Hematopoietic multipotent progenitor cell treated with erythropoietin and hydrocortisone succinate and interleukin-3 and kit ligand, for 6 days (in vitro differentiated cells): ENCODE data around the gene CPN2.

Experiments
- DNase-seq: peaks from one replicate; pipeline ENCODE4 v3.0.0-alpha.2; 2015

Gene CPN2

DNA sequence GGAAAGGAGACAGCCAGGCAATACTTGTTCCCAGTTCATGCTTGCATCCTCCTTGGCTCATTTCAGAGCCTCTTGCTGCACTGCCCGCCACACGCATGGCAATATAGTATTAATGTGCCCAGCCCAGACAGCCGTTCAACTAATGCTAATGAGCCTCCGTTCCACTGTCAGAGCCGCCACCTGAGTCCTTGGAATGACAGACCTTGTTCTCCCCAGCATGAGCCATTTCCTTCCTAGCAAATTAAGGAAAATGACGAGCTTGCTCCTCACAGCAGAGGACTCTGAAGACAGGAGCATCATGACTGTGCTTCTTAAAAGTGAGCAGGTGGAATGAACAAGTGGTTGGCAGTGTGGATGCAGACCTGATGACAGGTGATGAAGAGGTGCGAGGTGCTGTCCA, 29.2 kb upstream of the CPN2 start:
- no peak for DNase-seq

DNA sequence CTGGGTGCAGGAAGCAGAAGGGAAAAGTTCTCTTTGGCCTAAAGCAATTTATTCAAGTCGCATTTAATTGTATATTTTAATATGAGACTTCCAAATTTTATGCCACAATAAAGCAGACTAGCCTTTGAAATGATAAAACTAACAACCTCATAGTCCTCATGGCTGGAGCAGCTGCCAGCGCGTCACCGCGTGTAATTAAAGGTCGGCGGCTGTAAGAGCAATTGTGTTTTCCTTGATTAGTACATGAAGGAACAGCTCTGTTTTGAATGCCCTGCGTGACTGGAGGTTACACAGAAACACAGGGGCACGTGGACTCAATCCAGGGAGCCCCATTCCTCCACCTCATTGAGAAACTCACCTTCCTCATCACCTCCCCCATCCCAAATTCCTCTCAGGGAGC, 28.5 kb upstream of the CPN2 start:
- no peak for DNase-seq

DNA sequence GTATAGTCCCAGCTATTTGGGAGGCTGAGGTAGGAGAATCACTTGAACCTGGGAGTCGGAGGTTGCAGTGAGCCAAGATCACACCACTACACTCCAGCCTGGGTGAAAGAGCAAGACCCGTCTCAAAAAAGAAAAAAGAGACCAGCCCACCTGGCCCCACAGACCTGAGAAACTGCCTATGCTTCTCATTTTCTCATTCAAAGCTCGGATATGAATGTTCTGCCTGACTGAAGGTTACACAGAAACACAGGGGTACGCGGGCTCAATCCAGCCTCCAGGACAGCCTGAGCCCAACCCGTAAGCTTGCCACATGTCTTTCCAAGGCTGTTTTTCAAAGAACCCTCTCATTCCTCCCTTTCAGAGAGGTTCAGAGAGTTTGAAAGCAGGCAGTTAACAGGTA, 28.1 kb upstream of the CPN2 start:
- no peak for DNase-seq

DNA sequence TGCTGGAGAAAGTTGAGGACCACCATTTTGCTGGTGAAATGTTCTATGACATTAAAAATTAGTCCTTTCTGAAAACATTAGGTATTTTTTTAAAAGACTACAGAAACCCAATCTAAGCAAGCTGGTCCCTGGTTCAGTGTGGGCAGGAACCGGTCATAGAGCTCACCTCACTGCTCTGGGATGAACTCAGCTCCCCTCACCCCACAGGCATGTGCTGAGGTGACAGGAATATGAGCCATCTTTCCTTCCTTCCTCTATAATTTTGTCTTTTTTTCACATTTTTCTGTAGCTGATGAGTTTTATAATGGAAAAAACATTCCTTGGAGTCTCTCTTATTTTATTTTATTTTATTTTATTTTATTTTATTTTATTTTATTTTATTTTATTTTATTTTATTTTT, 26.6 kb upstream of the CPN2 start:
- DNase-seq: no peak

DNA sequence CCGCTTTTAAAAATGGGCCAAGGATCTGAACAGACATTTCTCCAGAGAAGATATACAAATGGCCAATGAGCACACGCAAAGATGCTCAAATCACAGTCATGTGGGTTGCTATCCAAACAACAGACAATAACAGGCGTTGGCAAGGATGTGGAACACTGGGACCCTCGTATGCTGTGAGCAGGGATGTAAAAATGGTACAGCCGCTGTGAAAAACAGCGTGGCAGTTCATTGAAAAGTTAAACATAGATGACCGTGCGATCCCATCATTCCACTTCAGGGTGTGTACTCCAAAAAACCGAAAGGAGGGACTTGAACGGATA, 25.1 kb upstream of the CPN2 start:
- no peak for DNase-seq

DNA sequence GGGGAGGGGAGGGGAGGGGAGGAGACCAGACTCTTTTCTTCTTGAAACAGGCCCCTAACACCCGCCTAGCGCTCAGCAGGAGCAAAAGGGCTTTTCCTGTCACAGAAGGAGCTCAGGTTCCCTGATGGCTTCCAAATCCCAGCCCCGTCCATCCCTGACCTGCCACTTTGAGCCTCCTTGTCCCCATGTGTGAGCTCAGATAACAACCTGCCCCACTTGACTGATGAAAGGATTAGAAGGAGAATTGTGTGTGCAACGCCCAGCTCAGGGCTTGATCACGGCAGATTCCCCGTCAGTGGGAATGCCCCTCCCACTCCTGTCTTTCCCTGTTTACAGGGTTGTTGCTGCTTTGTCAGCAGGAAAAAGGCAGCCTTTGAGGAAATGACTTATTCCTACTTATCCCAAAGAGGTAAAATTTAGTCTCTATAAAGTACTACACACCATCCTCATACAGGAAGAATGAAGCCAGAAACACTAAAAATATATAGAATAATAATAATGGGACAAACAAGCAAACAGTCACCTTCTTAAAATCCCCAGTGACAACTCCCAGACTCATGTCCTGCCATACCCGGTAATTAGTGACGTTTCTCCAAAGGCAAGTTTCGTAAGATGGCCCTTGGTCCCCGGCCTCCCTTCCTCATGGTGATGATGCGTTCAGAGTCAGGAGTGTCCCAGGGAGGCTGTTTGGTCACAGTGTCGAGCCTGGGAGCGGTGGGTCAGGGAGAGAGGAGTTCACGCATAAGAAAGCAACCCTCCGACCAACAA, 24.5 kb upstream of the CPN2 start:
- DNase-seq: no peak

DNA sequence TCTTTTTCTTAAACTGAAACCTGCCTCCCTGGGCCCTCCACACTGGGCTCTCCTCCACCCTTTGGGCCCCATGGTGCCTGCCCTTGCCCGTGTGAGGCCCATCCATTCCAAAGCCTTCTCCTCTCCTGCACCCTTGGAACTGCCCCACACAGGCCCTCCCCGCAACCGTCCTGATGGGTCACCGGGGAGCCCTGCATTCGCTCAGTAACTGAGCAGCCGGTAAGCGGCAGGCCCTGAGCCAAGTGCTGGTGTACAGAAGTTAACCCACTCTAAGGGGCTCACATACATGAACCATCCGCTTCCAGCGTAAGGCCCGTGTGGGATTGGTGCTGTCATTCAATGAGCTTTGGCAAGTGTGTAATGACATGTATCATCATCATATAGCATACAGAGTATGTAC, 23.8 kb upstream of the CPN2 start:
- DNase-seq: no peak

DNA sequence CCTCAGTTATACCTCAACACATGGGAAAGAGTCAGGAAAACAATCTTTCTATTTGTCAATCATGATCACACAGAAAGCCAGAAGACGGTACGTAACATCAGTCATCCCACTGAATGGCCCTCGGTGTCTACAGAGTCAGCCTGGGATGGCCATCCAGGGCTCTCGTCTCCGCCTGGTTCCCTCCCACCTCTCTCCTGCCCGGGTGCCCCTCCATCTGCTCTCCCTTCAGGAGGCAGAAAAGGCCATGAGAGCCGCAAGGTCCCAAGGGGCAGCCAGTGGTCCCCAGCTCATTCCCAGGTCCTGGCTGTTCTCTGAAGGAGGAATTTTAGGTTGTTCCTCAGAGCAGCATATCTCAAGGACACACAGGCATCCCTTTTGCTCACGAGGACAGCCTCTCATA, 22.8 kb upstream of the CPN2 start:
- DNase-seq: no peak

DNA sequence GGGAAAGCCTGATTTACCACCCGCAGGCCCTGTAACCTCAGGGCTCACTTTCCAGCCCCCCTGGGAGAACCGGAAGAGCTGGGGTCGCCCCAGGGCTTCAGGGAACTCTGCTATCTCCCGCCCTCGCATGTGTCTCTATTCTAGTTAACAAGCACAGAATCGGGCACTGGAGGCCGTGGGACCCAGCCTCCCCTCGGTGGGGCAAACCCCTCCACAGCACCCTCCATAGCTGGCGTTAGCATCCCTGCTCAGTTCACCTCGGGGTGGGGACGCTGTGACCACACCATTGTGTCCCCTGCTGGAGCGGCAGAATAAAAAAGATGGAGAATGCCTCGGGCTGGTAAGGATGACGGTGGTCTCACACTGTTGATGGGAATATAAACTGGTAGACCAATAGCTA, 21.9 kb upstream of the CPN2 start:
- no peak for DNase-seq

DNA sequence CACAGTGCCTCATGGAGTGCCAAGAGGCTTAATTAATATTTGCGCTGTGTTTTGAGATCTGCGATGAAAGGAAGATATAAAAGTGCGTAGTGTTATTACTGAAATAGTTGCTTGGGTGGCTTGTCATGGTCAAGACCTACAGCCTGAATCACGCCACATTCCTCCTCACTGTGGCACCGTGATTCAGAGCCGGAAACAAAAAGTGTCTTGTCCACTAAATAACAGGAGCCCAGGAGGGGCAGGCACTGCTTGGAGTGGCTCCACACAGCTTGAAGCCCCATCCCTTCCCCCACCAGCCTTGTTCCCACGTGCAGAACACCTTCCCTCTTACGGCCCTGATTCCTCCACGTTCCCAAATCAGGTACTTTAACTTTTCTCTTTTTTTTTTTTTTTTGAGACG, 19.6 kb upstream of the CPN2 start:
- DNase-seq: no peak

DNA sequence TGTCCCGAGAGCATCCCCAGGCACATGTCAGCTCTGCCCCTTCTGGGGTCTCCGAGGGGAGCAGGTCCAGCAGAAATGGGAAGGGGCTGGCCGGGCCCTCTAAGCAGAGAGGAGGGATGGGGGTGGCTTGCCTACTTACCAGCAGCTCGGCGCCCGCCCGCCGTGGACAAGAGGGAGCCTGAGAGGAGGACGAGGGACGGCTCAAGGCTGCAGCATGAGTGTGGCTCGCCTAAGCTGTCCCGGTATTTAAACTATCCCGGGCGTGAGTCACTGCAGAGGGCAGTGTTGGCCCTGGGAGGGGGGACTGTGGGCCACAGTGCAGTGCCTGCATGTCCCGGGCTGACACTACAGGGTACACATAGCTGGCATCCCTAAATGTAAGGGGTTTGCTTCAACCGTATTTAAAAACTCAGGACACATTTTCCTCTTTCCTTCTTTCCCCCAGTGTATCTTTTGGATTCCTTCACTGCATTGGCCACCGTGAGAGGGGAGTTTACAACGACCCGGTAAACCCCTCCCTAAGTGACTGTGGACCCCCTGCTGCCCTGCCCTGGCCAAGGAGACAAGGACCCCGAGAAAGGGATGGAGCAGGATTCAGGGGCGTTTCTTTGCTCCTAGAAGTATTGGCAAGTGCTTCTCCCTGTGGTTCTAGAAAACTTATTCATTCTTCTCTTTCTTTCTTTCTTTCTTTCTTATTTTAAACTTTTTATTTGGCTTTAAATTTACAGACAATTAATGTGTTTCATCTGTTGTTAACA, 18.6 kb upstream of the CPN2 start, which contains the start of gene LRRC15:
Gene LRRC15, minus strand, starts transcription at position 222 of the 758 bp plus-strand sequence. CDS start 8,700 bp downstream, outside the sequence.
- no peak for DNase-seq

DNA sequence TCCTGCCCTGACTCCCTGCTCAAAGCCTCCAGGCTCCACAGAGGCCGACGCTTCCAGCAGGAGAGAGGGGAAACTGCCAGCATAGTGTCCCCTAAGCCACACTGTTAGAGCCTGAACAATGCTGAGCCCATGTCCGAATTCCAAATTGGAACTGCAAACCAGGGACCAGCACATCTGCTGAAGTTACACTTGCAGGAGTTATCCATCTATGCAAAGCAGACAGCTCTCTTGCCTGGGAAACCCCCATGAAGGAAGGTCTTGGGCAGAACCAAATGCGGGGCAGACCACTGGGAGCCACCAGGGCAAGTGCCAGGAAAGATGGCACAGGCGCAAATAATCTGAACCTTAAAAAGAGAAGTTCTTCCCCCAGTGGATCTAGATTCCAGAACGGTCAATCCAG, 17.8 kb upstream of the CPN2 start:
- no peak for DNase-seq

DNA sequence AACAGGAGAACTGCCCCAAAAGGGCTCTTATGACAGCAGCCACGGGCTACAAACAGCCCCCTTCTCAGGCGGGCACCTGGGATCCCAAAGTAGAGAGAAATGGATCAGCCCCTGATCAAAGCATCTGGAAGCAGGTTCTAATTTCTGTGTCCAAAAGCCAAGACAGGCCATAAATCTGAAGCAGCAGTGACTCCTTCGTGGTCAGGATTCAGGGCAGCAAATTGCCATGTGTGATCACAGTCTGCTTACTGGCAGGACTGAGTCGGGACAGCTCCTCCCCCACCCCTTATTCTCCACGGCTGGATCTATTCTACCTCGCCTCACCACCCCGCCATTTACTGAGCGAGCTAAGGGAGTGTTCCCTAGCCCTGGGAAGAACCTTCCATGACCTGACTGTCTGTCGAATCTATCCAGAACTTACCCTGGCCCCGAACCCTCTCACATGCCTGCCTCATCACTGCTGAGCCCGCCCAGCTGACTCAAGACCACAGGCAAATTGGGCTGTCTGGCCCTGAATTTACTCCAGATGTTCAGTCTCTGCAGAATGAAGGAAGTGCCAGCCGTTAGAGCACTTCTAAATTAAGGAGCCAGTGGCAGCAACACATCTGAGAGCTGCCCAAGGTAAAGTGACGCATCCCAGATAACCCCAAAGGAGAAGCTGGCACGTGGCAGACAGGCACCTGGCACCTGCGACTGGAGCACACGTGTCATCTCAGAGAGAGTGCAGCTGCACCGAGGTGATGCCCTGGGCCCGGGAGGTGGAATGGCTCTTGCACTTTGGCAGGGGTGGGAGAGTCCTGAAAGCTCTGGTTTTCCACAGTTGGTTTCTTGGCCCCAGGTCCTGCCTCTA, 17.1 kb upstream of the CPN2 start:
- no peak for DNase-seq

DNA sequence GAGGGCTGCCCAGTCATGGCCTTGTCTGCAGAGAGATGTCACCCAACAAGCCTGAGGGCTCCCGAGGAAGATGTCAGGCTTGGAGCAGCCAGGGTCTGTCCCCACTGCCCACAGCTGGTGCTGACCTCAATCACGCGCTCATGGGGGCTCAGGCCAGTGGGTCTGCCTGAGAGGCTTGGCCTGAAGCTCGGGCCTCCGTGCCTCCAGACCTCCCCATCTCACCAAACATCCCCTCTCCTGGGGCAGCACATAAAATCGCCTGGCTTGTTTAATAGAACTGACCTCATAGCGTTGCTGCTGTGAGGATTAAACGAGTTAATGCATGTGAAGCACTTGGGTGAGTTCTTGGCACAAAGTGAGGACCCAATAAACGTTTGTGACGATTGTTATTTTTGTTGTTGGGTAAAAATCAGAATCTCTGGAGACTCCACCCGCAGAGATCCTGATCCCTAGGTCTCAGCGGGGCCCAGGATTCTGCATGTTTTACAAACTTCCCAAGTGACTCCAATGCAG, 14.9 kb upstream of the CPN2 start:
- no peak for DNase-seq

DNA sequence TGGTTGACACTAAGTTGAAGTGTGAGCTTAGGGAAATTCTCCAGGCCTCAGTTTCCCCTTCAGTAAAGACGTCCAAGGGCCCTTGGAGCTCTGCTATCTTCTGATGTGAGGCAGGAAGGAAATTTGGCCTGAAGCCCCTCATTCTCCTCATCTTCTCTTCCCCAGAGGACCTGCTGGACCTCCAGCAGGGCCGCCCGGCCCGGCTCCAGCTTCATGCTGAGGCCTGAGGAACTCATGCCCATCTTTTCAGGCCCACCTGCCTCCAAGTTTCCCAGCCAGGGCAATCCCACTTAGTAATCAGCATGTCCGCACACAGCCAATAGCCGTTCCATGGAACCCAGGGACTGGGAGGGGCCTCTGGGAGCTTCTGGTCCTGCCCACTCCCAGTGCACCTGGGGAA, 14.4 kb upstream of the CPN2 start:
- DNase-seq: no peak

DNA sequence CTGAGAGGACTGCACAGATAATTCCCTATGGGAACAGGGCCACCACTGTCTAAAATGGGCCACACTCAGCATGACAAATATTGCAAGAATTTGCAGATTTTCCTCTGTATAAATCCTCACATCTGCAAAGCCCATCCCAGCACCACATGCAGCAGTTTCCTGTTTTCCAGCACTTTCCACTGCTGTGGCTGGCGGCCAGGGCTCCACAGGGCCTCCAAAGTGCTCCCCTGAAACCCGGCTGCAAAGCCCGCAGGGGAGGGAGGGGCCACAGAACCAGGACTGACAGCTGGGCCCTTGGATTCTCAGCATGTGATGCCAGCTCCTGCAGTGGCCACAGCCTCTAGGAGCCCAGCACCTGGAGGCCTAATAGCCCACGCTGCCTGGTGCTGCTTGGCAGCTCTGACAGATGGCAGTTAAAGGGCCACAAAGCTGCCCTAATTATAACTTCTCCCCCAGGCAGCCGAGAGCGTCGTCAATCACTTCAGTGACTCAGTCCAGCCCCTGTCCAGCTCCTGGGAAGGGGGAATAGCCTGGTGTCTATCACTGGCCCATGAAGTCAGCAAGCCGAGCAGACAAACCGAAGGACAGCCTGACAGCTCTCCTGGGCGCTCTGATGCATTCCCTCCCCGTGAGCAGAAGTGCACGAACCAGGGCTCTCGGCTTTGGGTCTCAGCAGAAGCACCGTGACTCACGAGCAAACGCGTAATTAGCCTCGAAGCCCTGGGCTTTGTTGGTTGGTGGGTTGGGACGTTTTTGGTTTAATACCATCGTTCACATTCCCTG, 13.7 kb upstream of the CPN2 start:
- no peak for DNase-seq

DNA sequence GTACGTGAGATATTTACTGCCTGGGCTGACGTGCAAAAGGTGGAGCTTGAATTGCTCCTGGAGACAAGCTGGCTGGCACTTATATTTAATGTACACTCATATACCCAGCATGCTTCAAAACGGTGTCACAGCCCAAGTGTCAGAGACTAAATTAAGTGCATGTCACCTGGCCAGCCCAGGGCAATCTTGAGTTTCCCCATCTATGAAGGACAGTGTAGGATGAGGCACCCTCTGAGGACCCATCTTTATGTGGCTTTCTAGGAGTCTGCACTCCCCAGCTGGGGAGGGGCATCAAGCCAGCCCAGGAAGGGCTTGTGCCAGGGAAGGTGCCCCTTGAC, 13.2 kb upstream of the CPN2 start:
- DNase-seq: no peak

DNA sequence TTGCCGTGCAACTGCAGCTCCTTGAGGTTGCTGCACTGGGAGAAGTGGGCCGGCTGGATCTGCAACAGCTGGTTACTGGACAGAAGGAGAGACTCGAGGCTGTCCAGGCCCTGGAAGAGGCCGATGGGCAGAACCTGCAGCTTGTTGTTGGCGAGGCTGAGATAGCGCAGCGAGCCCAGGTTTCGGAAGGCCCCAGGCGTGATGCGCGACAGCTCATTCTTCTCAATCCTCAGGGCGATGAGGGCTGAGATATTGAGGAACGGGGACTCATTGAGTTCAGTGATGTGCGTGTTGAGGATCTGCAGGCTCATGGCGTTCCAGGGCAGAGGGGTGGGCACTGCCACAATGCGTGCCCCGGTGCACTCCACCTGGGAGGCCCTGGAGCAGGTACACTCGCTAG, 9.4 kb upstream of the CPN2 start:
- no peak for DNase-seq

DNA sequence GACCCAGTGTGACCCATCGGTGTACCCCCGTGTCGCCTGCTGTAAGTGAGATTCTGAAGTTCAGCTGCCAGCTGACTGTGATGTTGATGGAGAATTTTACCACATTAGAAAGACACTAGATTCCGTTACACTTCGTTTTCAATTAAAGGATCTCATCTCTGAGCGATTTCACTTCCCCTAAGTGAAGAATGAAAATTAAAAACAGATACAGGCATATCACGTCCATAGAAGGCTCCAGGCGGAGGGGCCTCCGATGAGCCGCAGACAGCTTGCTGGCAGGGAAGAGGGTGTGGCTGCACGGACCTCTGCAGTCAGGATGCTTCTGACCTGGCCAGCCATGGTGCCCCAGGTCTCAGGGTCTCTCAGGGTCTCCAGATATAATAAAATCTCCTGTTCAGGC, 6.6 kb upstream of the CPN2 start:
- no peak for DNase-seq

DNA sequence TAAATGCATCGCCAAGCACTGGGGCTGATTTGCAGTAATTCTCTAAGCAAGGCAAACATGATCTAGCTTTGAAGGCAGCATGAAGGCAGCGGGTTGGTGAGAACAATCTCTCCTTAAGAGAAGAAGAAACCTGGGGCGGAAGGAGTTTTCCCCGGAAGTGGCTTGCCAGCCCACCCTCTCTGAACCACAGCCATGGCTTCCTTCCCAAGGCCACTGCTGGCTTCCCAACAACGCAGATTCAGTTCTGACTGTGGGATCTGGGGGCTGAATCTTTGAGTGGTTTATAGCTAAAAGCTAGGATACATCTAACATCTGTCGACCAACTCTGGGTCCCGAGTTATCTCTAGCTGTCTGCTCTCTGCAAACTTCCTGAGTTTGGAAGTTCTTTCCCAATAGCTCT, 4.3 kb upstream of the CPN2 start:
- DNase-seq: no peak

DNA sequence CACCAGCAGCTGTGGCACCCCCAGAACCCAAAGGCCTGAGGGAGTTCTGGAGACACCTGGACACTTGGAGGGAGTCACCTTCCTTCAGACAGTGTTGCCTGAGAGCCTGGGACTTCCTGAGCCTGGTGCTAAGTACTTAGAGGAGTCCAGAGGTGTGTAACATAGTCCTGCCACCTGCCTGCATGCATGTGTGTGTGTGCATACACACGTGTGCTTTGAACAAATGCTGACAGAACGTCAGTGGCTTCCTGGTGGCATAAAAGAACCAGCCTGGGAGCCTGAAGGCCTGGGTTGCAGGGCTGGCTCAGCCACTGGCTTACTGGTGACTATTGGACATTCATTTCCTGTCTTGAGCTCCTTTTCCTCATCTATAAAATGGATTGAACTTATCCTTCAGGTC, 3.2 kb upstream of the CPN2 start:
- no peak for DNase-seq

DNA sequence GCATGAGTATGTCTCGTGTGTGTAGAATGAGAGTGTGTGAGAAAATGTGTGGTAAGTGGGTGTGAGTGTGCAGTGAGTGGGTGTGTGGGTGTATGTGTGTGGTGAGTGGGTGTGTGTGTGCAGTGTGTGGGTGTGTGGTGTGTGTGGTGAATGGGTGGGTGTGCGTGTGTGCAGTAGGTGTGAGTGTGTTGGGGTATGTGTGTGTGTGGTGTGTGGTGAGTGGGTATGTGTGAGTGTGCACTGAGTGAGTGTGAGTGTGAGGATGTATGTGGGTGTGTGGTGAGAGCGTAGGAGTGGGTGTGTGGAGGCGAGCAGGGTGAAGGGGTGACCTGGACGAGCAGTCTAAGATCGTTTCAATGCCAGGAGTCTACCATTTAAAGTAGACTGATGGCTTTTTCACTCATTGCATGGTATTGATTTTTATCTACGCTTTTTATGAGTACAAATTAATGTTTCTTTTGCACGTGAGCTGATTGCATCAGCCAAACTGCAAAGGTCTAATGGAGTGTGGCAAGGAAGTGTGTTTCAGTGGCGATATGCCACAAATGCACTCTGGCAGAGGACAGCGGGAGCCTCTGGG, 1.6 kb upstream of the CPN2 start:
- no peak for DNase-seq
